Jurkat, Clone E6-1 (cell line): ENCODE measurements around the gene TLR9.
A peak's percentile ranks its signal among the peaks of the same experiment; 100 is the strongest.

Source experiments
- DNase-seq: peaks from one replicate; pipeline ENCODE4 v3.0.0-alpha.2; 2011; ENCODE audit warnings: low read depth, low spot score
- H3K4me3 ChIP-seq: 2 replicates; pipeline ENCODE4 v1.5.1; 2011; ENCODE audit warnings: mild to moderate bottlenecking, low read length, control low read depth, moderate library complexity

Gene TLR9

DNA sequence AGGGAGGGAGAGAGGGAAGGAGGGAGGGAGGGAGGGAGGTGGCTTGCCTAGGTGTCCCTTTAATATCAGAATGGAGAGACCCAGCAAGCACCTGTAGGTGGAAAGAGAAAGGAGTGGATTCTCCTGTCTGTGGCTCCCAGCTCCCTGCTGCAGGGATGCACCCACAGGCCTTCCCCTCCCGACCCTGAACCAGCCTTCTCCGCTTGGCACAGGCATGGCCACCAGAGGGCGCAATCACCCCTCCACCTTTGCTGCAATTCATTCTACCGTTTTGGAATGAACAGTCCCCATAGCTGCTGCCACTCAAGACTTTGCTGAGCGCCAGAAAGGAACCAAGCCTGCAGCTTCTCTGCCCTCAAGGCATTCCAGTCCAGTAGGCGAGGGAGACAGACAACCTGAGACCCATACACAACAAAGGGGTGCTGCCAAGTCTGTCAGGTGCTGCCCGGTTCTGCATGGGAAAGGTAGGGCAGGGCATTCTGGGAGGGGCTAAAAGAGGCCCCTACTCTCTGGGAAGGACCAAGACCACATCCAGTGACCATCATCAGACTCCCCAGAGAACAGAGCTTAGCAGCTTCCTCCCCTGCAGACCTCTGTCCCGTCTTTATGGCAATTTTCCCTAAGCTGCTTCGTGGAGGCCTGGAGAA is 4.9 kb downstream of the TLR9 start:
- DNase-seq: peak; percentile 82

DNA sequence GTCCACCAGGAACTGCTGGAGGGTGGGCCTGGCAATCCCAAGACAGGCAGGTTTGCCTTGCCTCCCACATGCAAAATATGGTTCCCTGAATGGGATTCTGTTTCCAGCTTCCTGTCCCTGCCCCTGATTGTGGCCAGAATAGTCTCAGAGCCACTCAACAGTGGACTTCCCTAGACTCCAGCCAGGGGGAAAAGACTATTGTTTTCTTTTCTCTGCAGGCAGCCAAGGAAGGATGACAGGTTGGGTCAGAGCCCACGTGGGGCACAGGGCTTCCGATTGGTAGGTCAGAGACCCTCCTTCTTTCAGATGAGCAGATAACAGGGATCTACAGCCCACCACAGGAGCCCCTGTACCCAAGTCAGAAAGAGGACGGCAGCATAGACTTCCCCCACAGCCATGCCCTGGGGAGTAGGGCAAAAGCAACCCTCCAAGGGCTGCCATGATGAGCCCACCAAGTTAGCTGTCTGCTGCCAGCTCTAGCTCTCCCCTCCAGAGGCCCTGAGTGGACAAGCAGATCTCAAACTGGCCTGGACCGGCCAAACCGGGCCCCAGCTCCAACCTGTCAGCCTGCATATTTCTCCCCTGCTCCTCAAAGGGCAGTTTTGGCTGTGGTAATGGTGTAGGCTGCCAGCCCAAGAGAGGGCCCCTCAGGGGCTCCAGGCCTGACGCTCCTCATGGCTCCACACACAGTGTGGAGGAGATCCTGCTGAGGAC is 6.4 kb downstream of the TLR9 start:
- DNase-seq: no peak

More for the DNA sequence above, 4.9 kb downstream of the TLR9 start:
- no peak overlapping the region for H3K4me3 ChIP-seq

DNA sequence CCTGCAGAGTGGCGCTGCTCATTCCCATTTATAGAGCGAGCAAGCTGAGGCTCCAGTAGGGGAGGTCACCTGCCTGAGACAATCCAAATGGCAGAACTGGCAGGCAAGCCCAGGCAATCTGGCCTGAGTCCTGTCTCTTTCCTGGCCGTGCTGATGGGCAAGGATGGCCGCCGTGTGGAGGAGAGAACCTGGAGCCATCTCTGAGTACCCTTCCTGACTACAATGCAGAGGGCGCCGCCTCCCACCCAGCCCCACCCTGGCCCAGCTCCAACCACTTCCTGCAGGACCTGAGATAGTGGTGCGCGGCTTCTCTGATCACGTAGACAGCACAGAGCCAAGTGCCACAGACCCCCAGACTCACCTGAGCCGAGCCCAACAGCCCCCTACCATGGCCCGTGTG is 7.0 kb downstream of the TLR9 start:
- peak overlapping the region; percentile 24 for H3K4me3 ChIP-seq
- DNase-seq: peak; percentile 60

More for the DNA sequence above, 6.4 kb downstream of the TLR9 start:
- no peak overlapping the region; the same call in 1 of the 2 replicates for H3K4me3 ChIP-seq

DNA sequence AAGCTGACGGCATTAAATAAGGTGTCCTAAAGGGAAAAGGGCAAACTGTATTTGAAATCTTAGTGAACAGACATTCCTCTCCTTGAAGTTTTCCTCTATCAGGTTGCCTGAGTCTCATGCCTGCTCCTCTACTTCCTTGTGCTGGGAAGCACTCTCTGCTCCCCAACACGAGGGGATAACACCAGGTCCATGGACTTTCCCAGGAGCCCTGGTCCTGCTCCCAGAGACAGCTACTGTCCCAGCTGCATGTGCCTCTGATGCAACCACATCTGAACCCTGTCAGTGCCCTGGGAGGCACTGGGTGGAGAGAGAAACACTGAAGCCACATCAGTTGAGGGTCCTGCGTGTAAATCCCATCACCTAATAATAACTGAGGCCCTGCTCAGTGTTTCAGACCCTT is 7.4 kb downstream of the TLR9 start:
- peak overlapping the region; percentile 24 for H3K4me3 ChIP-seq

DNA sequence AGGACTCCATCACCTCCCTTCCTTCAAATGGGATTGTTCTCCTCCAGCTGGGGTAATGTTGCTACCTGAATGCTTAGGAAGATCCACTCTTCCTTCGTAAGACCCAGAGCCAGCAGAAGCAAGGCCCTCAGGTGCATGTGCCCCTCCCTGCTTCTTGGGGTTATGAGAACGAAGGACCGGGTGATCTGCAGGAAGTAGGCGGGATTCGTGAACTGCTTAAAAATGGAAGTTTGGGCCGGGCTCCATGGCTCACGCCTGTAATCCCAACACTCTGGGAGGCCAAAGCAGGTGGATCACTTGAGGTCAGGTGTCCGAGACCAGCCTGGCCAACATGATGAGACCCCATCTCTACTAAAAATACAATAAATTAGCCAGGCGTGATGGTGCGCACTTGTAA is 8.0 kb downstream of the TLR9 start:
- DNase-seq: peak; percentile 45

More for the DNA sequence above, 7.4 kb downstream of the TLR9 start:
- DNase-seq: no peak

DNA sequence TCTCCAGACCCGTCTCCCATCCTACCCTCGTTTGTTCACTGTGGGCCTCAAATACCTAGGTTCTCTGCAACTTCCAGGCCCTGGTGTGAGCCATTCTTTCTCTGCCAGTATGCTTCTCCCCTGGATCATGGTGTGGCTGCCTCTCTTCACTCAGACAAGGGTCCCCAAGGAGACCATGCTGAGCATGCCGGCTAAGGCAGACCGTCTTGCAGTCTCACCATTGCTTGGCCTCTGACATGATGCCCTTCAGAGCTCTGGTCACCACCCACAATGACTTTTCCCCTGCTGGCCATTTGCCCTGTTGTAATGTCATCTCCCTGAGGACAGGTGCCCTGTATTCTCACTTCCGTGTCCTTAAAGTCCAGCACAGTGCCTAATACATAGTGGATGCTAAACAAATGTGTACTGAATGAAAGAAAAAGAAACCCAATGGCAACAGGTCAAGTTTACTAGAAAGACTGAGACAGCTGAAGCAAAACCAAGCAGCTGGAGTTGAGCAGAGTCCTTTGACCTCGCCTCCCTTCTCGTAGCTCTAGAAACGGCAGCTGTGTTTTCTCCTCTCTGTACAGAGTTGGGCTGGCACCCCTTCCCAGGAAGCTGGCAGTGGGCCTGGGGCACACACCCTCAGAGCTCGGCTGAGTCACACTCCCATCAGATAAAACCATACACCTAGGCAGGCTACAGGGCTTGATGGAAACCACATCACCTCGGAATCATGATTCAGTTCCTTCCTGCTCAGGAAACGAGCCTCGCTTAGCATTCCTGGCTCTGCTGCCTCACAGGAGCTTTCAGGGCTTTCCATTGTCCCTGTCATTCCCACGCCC is 8.6 kb downstream of the TLR9 start:
- peak; percentile 70 for DNase-seq
- peak overlapping the region; percentile 9 for H3K4me3 ChIP-seq

More for the DNA sequence above, 8.0 kb downstream of the TLR9 start:
- peak overlapping the region; percentile 9 for H3K4me3 ChIP-seq

DNA sequence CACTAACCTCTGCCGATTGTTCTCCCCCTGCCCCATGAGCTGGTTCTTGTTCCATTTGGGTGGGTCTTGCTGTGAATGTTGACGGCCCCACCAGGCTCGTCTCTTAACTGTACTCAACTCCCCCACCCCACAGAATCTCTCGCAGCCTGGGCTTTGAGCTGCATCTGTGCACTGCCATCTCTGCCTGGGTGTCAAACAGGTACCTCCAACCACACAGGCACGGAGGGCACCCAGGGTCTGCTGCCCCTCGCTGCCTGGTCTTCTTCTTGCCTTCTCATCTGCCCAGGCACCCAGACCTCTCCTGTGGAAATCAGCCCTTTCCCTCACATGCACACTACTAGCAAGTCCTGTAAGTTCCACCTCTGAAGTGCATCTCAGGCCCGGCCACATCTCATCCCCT is 10.1 kb downstream of the TLR9 start:
- no peak overlapping the region for H3K4me3 ChIP-seq
- DNase-seq: no peak

DNA sequence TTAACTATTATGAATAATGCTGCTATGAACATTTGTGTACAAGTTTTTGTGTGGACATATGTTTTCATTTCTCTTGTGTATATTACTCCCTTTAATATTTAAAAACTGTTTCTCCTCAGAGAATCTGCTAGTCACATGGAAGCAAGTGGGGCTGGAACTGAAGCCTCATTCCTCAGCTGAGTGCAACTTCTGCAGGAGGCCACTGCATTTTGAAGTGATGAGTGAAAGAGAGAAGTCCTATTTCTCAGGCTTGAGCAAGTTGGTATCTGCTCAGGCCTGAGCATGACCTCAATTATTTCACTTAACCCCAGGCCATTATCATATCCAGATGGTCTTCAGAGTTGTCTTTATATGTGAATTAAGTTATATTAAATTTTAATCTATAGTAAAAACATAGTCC is 11.5 kb downstream of the TLR9 start:
- no peak for DNase-seq
- H3K4me3 ChIP-seq: no peak overlapping the region

DNA sequence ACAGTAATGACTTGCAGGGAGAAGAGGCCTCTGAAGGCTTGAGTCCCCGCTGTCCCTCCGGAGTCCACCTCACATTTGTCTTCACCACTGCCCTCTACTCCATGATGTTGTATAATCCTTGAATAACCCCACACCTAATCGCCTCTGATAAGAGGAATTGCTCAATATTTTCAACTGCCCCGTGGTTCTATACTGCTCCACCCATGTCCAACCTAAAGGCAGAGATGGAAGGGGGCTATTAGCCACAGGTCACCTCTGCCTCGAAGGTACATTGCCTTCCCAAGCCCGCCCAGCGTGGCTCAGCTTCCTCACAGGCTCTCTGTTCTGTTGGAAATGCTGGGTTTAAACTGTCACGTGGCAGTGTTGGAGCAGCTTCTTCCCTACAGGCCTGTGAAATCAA is 12.4 kb downstream of the TLR9 start:
- no peak overlapping the region for H3K4me3 ChIP-seq
- no peak for DNase-seq

DNA sequence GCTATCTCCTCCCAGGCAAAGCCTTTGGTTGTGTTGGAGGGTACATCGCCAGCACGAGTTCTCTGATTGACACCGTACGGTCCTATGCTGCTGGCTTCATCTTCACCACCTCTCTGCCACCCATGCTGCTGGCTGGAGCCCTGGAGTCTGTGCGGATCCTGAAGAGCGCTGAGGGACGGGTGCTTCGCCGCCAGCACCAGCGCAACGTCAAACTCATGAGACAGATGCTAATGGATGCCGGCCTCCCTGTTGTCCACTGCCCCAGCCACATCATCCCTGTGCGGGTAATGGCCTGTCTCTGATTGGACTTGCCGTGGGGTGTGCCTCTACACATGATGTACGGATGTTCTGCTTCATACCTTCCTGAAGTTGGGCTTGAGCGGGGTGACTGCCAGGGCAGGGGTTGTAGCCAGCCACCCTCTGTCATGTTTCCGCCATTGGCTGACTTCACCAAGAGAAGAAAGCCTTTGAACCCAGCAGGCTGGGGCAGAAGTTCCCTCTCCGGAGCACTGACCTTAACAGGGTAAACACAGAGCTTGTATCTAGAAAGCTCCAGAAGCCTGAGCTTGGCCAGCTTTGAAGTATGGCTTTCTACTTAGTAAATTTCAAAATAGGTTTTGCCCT is 14.1 kb downstream of the TLR9 start:
- no peak for DNase-seq
- no peak overlapping the region for H3K4me3 ChIP-seq

DNA sequence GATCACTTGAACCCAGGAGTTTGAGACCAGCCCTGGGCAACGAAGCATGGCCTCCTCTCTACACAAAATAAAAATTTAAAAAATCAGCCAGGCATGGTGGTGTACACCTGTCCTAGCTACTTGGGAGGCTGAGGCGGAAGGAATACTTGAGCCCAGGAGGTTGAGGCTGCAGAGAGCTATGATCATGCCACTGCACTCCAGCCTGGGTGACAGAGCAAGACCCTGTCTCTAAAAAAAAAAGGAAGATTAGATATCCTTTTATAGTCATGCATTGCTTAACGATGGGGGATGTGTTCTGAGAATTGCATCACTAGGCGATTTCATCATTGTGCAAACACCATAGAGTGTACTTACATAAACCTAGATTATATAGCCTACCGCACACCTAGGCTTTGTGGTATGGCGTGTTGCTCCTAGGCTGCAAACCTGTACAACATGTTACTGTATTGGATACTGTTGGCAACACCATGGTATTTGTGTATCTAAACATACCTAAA is 14.8 kb downstream of the TLR9 start:
- H3K4me3 ChIP-seq: no peak overlapping the region
- DNase-seq: no peak

DNA sequence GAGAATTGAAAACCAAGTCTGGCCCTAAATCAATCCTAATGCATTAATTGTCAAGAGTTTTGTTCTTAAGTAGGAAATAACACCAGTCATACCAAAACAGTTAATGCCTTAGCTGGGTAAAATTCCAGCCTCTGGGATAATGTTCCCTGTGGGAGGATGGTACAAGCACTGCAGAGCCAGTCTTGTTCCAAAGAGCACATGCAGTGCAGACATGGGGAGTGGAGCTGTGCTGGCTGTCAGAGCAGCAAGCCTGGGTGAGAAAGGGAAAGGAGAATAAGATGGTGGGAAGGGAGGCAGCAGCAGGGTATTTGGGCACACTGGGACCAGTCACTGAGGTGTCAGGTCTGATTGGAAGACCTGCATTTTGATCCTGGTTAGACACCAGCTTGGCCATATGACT is 15.4 kb downstream of the TLR9 start:
- H3K4me3 ChIP-seq: no peak overlapping the region
- DNase-seq: no peak

DNA sequence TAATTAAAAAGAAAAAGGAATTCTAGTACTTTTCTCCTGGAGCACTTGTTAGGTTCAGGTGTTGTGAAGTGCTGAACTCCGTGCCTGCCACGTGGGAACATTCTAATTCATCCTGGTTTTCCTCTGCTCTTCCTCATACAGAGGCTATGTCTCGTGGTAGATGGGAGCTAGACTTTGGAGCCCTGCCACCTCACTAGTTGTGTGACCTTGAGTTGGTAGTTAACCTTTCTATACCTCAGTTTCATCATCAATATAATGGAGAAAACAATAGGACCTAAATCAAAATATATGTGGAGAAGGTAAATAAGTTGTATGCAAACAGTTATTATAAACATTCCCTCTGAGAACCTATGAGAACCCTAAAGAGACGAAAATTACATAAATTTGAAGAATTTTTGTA is 16.9 kb downstream of the TLR9 start:
- no peak overlapping the region for H3K4me3 ChIP-seq
- DNase-seq: no peak

DNA sequence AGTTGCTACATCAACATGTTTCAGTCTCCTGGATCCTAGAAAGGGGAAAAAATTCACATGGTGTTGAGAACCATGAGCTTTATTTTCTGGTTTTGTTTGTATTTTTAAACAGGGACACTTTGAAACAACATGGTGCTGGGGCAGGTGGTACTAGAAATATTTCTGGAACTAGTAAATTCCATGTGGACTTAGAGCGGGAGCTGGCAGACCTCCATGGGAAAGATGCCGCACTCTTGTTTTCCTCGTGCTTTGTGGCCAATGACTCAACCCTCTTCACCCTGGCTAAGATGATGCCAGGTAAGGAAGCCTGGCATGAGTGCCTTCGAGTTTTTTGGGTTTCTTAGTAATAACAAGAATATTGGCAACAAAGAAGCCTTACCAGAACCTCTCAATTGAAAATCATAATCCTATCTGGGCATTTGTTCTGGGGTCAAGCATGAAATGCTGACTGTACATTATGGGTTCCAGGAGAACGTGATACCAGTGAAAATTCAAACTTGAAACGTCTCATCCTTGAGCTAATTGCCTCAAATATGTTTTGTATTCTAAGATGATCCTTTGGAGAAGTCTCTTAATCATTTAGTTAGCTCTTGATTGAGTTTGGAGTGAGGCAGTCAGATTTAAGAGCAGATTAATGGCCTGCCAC is 19.6 kb downstream of the TLR9 start:
- no peak overlapping the region for H3K4me3 ChIP-seq
- no peak for DNase-seq

DNA sequence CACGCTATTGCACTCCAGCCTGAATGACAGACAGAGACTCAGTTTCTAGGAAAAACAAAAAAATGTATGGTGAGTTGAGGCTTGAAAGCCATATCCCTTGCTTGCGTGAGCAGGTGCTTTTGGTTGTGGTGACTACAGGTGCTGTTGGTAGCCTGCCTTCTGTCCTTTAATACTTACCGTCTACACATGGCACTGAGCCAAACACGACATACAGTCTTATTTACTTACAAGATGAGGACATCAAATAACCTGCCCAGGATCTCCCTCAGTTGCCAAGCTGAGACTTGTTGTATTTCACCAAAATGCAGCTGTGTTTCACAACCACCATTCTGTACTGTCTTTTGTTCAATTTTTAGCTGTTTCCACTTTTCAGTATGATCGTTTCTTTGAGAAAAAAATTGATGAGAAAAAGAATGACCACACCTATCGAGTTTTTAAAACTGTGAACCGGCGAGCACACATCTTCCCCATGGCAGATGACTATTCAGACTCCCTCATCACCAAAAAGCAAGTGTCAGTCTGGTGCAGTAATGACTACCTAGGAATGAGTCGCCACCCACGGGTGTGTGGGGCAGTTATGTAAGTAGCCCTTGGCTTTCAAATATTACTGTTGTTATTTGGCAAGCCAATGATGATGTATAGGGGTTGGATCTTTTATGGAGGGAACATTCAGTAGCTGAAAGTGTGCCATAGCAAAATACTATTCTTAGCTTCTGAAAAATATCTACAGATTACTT is 20.9 kb downstream of the TLR9 start:
- no peak for DNase-seq
- no peak overlapping the region for H3K4me3 ChIP-seq

DNA sequence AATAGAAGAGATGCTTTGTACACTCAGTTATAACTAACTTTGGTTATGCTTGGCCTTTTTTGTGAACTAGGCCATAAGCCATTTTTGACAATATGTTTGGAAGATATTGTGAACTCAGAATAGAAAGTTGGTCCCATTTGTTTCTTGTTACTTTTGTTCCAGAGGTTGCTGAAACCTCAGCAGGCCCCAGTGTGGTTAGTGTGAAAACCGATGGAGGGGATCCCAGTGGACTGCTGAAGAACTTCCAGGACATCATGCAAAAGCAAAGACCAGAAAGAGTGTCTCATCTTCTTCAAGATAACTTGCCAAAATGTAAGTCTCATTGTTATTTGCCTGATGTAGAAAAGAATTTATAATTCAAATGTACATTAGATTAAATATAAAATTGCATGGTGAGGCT is 21.7 kb downstream of the TLR9 start:
- H3K4me3 ChIP-seq: no peak overlapping the region
- DNase-seq: no peak

DNA sequence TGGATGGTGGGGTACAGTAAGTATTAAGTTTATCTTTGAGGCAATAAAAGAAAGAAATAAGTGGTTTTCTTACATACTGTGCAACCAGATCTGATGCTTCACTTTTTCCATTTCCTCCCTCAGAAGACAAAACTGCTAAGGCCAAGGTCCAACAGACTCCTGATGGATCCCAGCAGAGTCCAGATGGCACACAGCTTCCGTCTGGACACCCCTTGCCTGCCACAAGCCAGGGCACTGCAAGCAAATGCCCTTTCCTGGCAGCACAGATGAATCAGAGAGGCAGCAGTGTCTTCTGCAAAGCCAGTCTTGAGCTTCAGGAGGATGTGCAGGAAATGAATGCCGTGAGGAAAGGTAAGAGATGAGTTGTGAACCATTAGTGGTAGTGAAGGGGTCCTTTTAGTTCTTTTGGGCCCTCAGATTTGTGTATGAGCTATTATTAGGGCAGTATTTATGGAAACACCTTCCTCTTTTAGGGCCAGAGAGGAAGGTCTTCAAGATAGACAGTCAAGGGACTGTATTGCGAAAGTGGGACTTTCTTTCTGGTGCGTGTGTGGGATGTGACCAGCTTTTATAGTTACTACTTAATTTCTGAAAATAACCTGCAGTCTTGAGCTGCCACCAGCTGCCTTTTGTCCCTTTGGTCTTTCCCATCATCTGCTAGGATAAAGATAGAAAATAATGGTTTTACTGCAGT is 22.9 kb downstream of the TLR9 start:
- H3K4me3 ChIP-seq: no peak overlapping the region
- DNase-seq: no peak
